Measurements from ENCODE around the gene SEC22C. TPM values are rescaled to one million over a fixed set of nuclear protein-coding genes. Genes with fewer than 3 reads are reported as not detected.

Gene SEC22C
- total and polyA plus RNA-seq, 2 donors: 46.0 to 57.8 TPM

DNA sequence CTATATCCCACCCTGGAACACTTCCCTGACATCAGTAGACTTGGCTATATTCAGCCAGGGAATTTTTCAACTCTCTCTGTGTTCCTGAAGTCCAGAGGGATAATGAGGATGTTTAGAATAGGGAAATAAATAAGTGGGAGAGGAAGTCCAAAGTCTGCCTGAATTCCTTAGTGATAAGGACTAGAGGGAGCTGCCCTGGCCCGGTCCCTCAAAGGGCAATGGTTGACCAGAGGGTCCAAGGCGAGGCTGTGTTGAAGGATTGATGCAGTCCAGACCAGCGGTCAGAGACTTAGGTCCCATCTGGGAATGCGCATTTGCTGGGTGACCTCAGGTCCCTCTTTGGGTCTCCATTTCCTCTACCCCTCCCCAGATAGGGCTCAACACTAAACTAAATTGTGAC is 71.4 kb downstream of the SEC22C start:
- no peaks in the 10 kb centered on the region for H3K36me3 ChIP-seq (ENCODE audit: insufficient read depth)
- no peak for DNase-seq (ENCODE audit: extremely low spot score)
- no peak overlapping the region for H3K4me3 ChIP-seq (ENCODE audit: low read depth, low read length)
- H3K4me1 ChIP-seq (ENCODE audit: insufficient read depth): no peaks in the 10 kb centered on the region
- H3K27ac ChIP-seq (ENCODE audit: low read depth): no peak overlapping the region
- 65% methylated on average over 4 of the region's 4 CpGs for WGBS

DNA sequence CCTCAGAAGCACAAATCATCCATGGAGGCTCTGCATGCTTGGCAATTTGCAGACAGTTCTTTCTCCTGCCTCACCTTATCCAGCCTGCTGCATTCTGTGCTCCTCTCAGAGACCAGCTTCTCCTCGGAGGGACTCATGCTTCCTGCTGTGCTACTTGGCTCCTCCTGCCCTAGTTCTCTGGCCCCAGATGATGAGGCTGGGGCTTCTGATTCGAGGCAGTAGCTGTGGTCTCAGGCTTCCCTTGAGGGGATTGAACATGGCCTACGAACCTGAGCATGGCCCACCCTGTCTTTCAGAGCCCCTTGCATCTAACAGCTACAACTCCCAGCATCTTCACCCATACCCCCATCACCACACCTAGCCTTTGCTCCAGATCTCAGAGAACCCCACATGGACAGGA is 72.7 kb downstream of the SEC22C start:
- Histone ChIP-seq H3K4me3 (ENCODE audit: low read depth, low read length) (no peak overlapping the region), H3K27ac (ENCODE audit: low read depth) (no peak overlapping the region), H3K36me3 (ENCODE audit: insufficient read depth) (no peaks in the 10 kb centered on the region), H3K4me1 (ENCODE audit: insufficient read depth) (no peaks in the 10 kb centered on the region)
- DNase-seq (ENCODE audit: extremely low spot score): no peak
- 76% methylated on average over 3 of the region's 3 CpGs for WGBS

DNA sequence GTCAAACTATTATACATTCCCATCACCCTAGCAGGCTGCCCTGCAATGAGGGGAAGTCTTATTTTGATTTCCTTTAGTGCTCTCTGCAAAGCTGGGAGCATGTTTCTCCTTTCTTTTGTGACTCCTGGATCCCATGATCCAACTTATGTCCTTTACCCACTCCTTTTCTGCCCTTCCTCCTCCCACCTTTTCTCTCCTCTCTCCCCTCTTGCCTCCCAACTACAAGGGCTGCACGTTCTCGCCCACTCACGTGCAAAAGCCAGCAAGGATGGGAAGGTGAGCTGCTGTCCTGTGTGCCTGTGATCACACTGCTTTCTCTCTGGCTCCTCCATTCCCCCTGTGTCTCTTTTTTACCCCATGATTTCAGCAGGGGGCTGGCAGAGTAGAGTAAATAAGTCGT is 73.2 kb downstream of the SEC22C start:
- 60% methylated on average over 4 of the region's 4 CpGs for WGBS
- no peak overlapping the region for H3K4me3 ChIP-seq (ENCODE audit: low read depth, low read length)
- H3K36me3 ChIP-seq (ENCODE audit: insufficient read depth): no peaks in the 10 kb centered on the region
- DNase-seq (ENCODE audit: extremely low spot score): no peak
- no peak overlapping the region for H3K27ac ChIP-seq (ENCODE audit: low read depth)
- H3K4me1 ChIP-seq (ENCODE audit: insufficient read depth): no peaks in the 10 kb centered on the region

DNA sequence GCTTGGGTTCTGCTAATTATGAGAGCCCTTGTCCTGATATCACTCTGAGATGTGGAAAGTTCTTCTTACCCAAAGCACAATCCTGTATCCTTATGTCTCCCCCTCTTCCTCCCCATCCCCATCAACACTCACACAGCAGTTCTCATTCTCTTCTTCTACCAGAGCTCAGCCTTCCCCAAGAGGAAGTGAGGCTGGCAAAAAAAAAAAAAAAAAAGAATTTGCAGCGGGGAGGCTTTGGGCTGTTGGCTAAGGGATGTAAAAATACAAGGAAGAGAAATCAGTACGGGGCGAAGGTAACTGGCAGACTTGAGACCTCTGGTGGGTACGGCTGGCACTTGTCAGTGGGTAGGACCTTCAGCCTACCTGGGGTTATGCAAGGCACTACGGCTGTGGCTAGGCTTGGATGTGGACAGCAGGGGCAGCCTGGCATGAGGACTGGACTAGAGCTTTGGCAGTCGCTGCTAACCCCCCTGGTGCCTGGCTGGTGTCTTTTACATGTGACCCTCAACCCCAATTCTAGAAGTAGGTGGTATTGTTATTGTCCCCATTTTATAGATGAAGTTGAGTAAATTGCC is 73.9 kb downstream of the SEC22C start:
- Histone ChIP-seq H3K4me1 (ENCODE audit: insufficient read depth) (no peaks in the 10 kb centered on the region), H3K4me3 (ENCODE audit: low read depth, low read length) (no peak overlapping the region), H3K36me3 (ENCODE audit: insufficient read depth) (no peaks in the 10 kb centered on the region), H3K27ac (ENCODE audit: low read depth) (peak overlapping the region; percentile 14)
- 66% methylated on average over 6 of the region's 6 CpGs for WGBS
- DNase-seq (ENCODE audit: extremely low spot score): no peak

GRCh38 chr3:42507252-42507651 is 74.5 kb downstream of the SEC22C start:
- DNase-seq (ENCODE audit: extremely low spot score): no peak
- Histone ChIP-seq H3K4me1 (ENCODE audit: insufficient read depth) (no peaks in the 10 kb centered on the region), H3K36me3 (ENCODE audit: insufficient read depth) (no peaks in the 10 kb centered on the region), H3K27ac (ENCODE audit: low read depth) (peak overlapping the region; percentile 27), H3K4me3 (ENCODE audit: low read depth, low read length) (no peak overlapping the region)
- 34% methylated on average over 7 of the region's 7 CpGs for WGBS

GRCh38 chr3:42505849-42506410 is 75.8 kb downstream of the SEC22C start:
- Histone ChIP-seq H3K36me3 (ENCODE audit: insufficient read depth) (no peaks in the 10 kb centered on the region), H3K4me1 (ENCODE audit: insufficient read depth) (no peaks in the 10 kb centered on the region), H3K27ac (ENCODE audit: low read depth) (no peak overlapping the region), H3K4me3 (ENCODE audit: low read depth, low read length) (no peak overlapping the region)
- WGBS: 87% methylated on average over 4 of the region's 4 CpGs
- DNase-seq (ENCODE audit: extremely low spot score): no peak

GRCh38 chr3:42505128-42505848 is 76.5 kb downstream of the SEC22C start:
- Histone ChIP-seq H3K4me3 (ENCODE audit: low read depth, low read length) (no peak overlapping the region), H3K36me3 (ENCODE audit: insufficient read depth) (no peaks in the 10 kb centered on the region), H3K4me1 (ENCODE audit: insufficient read depth) (no peaks in the 10 kb centered on the region), H3K27ac (ENCODE audit: low read depth) (peak overlapping the region; percentile 11)
- WGBS: 94% methylated on average over 6 of the region's 6 CpGs
- no peak for DNase-seq (ENCODE audit: extremely low spot score)

DNA sequence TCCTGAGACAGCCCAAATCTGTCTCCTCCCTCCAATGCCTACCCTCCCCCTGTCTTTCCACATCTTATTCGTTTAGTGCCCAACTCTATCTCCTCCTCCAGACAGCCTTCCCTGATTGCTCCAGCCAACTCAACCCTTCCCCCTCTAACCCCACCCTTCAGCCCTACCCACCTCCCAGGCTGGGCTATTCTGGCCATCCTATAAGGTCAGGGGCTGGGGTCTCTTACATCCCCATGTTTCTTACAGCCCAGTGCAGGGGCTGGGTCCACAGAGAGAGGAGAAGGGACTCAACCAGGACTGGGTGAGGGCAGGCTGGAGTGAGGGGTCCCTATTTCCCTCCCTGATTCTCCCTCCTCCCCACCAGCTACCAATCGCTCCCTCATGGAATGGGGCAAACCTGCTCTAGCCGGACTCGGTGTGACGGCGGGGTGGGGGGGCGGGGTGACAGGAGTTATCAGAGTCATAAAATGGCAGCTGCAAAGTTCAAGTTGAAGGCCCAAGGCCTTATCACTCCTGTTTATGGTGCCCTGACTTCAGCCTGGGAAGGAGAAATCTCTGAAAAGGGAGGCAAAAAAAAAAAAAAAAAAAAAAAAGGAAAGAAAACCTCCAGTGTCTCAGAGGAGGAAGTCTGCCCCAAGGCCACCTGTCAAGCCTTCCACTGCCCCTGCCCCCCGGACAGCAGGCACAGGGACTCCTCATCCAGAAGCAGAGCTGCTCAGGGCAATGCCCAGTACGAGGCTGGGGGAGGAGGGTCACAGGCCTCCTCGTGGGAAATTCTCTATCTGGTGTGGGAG is 77.2 kb downstream of the SEC22C start:
- DNase-seq (ENCODE audit: extremely low spot score): no peak
- Histone ChIP-seq H3K27ac (ENCODE audit: low read depth) (peak overlapping the region; percentile 11), H3K4me3 (ENCODE audit: low read depth, low read length) (no peak overlapping the region), H3K36me3 (ENCODE audit: insufficient read depth) (no peaks in the 10 kb centered on the region), H3K4me1 (ENCODE audit: insufficient read depth) (no peaks in the 10 kb centered on the region)
- 71% methylated on average over 10 of the region's 10 CpGs for WGBS

GRCh38 chr3:42503957-42504333 is 77.8 kb downstream of the SEC22C start:
- Histone ChIP-seq H3K36me3 (ENCODE audit: insufficient read depth) (no peaks in the 10 kb centered on the region), H3K4me3 (ENCODE audit: low read depth, low read length) (no peak overlapping the region), H3K27ac (ENCODE audit: low read depth) (no peak overlapping the region), H3K4me1 (ENCODE audit: insufficient read depth) (no peaks in the 10 kb centered on the region)
- DNase-seq (ENCODE audit: extremely low spot score): no peak
- WGBS: 84% methylated on average over 4 of the region's 4 CpGs

DNA sequence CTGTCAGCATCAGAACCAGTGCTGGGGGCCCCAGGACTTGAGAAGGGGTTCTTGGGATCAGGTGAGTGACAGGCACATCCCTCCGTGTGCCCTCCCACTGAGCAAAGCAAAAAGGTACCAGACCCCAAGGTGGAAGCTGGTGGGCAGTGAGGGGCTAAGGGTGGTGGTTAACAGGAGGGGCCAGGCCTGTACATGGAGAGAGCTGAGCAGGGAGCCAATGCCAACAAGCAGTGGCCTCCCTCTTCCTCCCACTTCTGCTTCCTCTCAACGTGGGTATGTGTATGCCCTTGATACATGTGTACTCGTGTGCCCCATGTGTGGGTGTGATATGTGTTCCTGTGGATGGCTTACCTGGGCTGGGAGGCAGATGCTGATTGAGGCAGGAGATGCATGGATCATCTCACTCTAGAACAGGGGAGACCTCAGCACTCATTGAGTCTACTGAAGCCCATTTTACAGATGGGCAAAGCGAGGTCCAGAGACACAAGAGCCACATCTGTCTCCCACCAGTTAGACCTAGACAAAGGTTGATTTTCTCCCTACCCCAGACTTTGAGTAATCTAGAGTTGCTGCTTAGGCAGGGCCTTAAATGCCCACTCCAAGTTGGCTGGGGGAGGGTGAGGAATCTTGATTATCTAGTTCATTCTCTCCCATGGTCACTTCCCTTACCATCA is 78.4 kb downstream of the SEC22C start:
- no peak overlapping the region for H3K27ac ChIP-seq (ENCODE audit: low read depth)
- WGBS: 67% methylated on average over 4 of the region's 4 CpGs
- DNase-seq (ENCODE audit: extremely low spot score): no peak
- no peaks in the 10 kb centered on the region for H3K36me3 ChIP-seq (ENCODE audit: insufficient read depth)
- peak overlapping the region; percentile 56 for H3K4me3 ChIP-seq (ENCODE audit: low read depth, low read length)
- H3K4me1 ChIP-seq (ENCODE audit: insufficient read depth): no peaks in the 10 kb centered on the region

GRCh38 chr3:42502429-42503250 is 79.1 kb downstream of the SEC22C start, which contains the start of gene VIPR1:
Gene VIPR1, plus strand, starts transcription at chr3:42502643. Its CDS starts 93 bp downstream, at chr3:42502736.
- DNase-seq (ENCODE audit: extremely low spot score): no peak
- H3K27ac ChIP-seq (ENCODE audit: low read depth): no peak within 1 kb of the TSS
- no peaks in the 10 kb centered on the region for H3K4me1 ChIP-seq (ENCODE audit: insufficient read depth)
- H3K36me3 ChIP-seq (ENCODE audit: insufficient read depth): no peaks in the 10 kb centered on the region
- peak within 1 kb of the TSS; percentile 56 for H3K4me3 ChIP-seq (ENCODE audit: low read depth, low read length)
- 7% methylated on average over 69 of the region's 69 CpGs for WGBS

GRCh38 chr3:42501681-42502428 is 79.9 kb downstream of the SEC22C start:
- Histone ChIP-seq H3K4me1 (ENCODE audit: insufficient read depth) (no peaks in the 10 kb centered on the region), H3K4me3 (ENCODE audit: low read depth, low read length) (peak overlapping the region; percentile 56), H3K36me3 (ENCODE audit: insufficient read depth) (no peaks in the 10 kb centered on the region), H3K27ac (ENCODE audit: low read depth) (no peak overlapping the region)
- DNase-seq (ENCODE audit: extremely low spot score): no peak
- 1% methylated on average over 46 of the region's 46 CpGs for WGBS

All from urinary bladder (tissue), 4 donors.